Measurements from ENCODE around the gene TMC1. TPM values are rescaled to one million over a fixed set of nuclear protein-coding genes. Genes with fewer than 3 reads are reported as not detected.

TMC1 gene
- total and polyA plus RNA-seq, 10 of the 15 experiments (the other 5 are each of a cell fraction or from before 2014, with no cell fraction given): 0.06 to 0.94 (median 0.40) TPM; not detected in 1

GRCh38 chr9:72618811-72619210, 97.4 kb downstream of the TMC1 start:
- H3K27me3 ChIP-seq (replicated peaks in 1 of 2; ENCODE audit: control insufficient read depth in 2 of 2, insufficient read depth in 2 of 2, low read length in 1 of 2): no peaks in the 10 kb centered on the region; a peak in 1 of 4 replicates
- H3K4me3 ChIP-seq: no peak overlapping the region
- RAD21 ChIA-PET (ENCODE audit: unreplicated experiment): no interaction called here
- SMC1A ChIA-PET (ENCODE audit: uncharacterized antibody, unreplicated experiment): no interaction called here
- BruUV-seq (replicated peaks): no TSS peak
- H3K36me3 ChIP-seq (ENCODE audit: control insufficient read depth in 2 of 2, insufficient read depth in 2 of 2, low read length in 1 of 2): no peaks in the 10 kb centered on the region
- no peak overlapping the region for H3K4me2 ChIP-seq (ENCODE audit: control insufficient read depth, insufficient read depth)
- intact Hi-C loops (cut with micrococcal nuclease; ENCODE audit: unreplicated experiment) (no loop called here), in situ Hi-C loops (cut with MboI) (no loop called here)
- H3K27ac ChIP-seq (ENCODE audit: control insufficient read depth, insufficient read depth): no peak overlapping the region
- no peaks in the 10 kb centered on the region for H3K9me3 ChIP-seq (replicated peaks; ENCODE audit: control insufficient read depth, insufficient read depth, low read length)
- no peak for DNase-seq (ENCODE audit: low read depth, low spot score)
- no peak for TF ChIP-seq HDAC6 (IDR thresholded peaks at IDR 0.05; ENCODE audit: unreplicated experiment)
- CTCF ChIA-PET: no interaction called here
- H3K79me2 ChIP-seq (ENCODE audit: control insufficient read depth, insufficient read depth, low read length): no peaks in the 10 kb centered on the region
- POLR2A ChIA-PET: no interaction called here
- H3K4me1 ChIP-seq (ENCODE audit: control insufficient read depth, insufficient read depth, low read length): no peaks in the 10 kb centered on the region
- FAIRE-seq: no peak
- no peaks in the 10 kb centered on the region for H4K20me1 ChIP-seq (ENCODE audit: control insufficient read depth, insufficient read depth)
- 58% methylated on average over 2 of the region's 2 CpGs for WGBS (ENCODE audit: insufficient coverage, insufficient replicate concordance, low lambda C conversion rate, missing lambda C conversion rate)
- H2AFZ ChIP-seq (ENCODE audit: control insufficient read depth, low read depth, low read length): no peak overlapping the region
- ATAC-seq: no peak
- no peak overlapping the region for H3K9ac ChIP-seq (ENCODE audit: control insufficient read depth, insufficient read depth, low read length)

DNA sequence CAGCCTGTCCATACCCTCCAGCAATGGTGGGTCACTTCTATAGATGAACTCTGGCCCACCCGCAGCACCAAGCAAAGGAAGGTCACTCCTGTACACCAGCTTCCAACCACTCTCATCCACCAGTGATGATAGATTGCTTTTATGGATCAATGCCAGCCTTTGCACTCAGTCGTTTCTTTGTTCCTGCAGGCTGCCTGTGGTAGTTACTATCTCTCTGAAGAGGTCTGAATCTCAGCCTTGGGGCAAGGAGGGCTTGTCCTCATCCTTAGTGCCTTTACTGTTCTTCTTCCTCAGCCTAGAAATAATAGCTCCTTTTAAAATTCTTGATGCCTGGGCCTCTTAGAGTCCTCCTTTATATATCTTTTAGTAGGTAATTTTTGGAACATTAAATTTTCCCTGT, 100.8 kb downstream of the TMC1 start:
- ChIA-PET RAD21 (ENCODE audit: unreplicated experiment) (no interaction called here), SMC1A (ENCODE audit: uncharacterized antibody, unreplicated experiment) (interaction anchor here (1.8 kb wide), 1 partner anchor 341 kb away, joined by 7 read pairs; no protein-coding TSS in a partner anchor), POLR2A (no interaction called here), CTCF (interaction anchor here (1.3 kb wide), 1 partner anchor 343 kb away, joined by 3 read pairs; no protein-coding TSS in a partner anchor)
- Histone ChIP-seq H3K27ac (ENCODE audit: control insufficient read depth, insufficient read depth) (no peak overlapping the region), H2AFZ (ENCODE audit: control insufficient read depth, low read depth, low read length) (no peak overlapping the region), H3K4me2 (ENCODE audit: control insufficient read depth, insufficient read depth) (no peak overlapping the region), H3K4me3 (no peak overlapping the region), H3K27me3 (replicated peaks in 1 of 2; ENCODE audit: control insufficient read depth in 2 of 2, insufficient read depth in 2 of 2, low read length in 1 of 2) (no peaks in the 10 kb centered on the region), H3K36me3 (ENCODE audit: control insufficient read depth in 2 of 2, insufficient read depth in 2 of 2, low read length in 1 of 2) (no peaks in the 10 kb centered on the region), H3K9ac (ENCODE audit: control insufficient read depth, insufficient read depth, low read length) (no peak overlapping the region), H4K20me1 (ENCODE audit: control insufficient read depth, insufficient read depth) (no peaks in the 10 kb centered on the region), H3K79me2 (ENCODE audit: control insufficient read depth, insufficient read depth, low read length) (no peaks in the 10 kb centered on the region), H3K9me3 (replicated peaks; ENCODE audit: control insufficient read depth, insufficient read depth, low read length) (no peaks in the 10 kb centered on the region), H3K4me1 (ENCODE audit: control insufficient read depth, insufficient read depth, low read length) (no peaks in the 10 kb centered on the region)
- ATAC-seq: no peak
- in situ Hi-C loops (cut with MboI) (no loop called here), intact Hi-C loops (cut with micrococcal nuclease; ENCODE audit: unreplicated experiment) (no loop called here)
- no peak for FAIRE-seq
- BruUV-seq (replicated peaks): no TSS peak
- WGBS (ENCODE audit: insufficient coverage, insufficient replicate concordance, low lambda C conversion rate, missing lambda C conversion rate): 19% methylated on average over 2 of the region's 2 CpGs
- DNase-seq (ENCODE audit: low read depth, low spot score): no peak
- TF ChIP-seq MYC (IDR thresholded peaks at IDR 0.05; ENCODE audit: insufficient read depth, insufficient read length, insufficient replicate concordance, low read length, severe bottlenecking) (no peak), POLR2AphosphoS5 (IDR thresholded peaks at IDR 0.05; ENCODE audit: low read length) (no peak), ZNF24 (IDR thresholded peaks at IDR 0.05) (no peak), BCL11A (IDR thresholded peaks at IDR 0.05; ENCODE audit: low read depth, low read length) (no peak), PAX5 (IDR thresholded peaks at IDR 0.05; ENCODE audit: borderline replicate concordance, low read depth, low read length) (no peak), KAT2A (conservative IDR thresholded peaks at IDR 0.05; ENCODE audit: control insufficient read depth, low read depth, low read length) (no peak), ZSCAN29 (IDR thresholded peaks at IDR 0.05) (no peak), ZNF384 (IDR thresholded peaks at IDR 0.05; ENCODE audit: borderline replicate concordance, low read depth, low read length) (no peak), RELA (IDR thresholded peaks at IDR 0.05; ENCODE audit: borderline replicate concordance, partially characterized antibody) (no peak), CHD4 (IDR thresholded peaks at IDR 0.05) (no peak), IRF4 (IDR thresholded peaks at IDR 0.05; ENCODE audit: low read depth, low read length) (no peak), ETV6 (conservative IDR thresholded peaks at IDR 0.05 in 1 of 2, IDR thresholded peaks at IDR 0.05 in 1 of 2; ENCODE audit: borderline replicate concordance in 1 of 2, low read depth in 1 of 2) (no peak), FOXM1 (IDR thresholded peaks at IDR 0.05; ENCODE audit: low read depth, low read length) (no peak)
- TF ChIP-seq, protein P1, sequence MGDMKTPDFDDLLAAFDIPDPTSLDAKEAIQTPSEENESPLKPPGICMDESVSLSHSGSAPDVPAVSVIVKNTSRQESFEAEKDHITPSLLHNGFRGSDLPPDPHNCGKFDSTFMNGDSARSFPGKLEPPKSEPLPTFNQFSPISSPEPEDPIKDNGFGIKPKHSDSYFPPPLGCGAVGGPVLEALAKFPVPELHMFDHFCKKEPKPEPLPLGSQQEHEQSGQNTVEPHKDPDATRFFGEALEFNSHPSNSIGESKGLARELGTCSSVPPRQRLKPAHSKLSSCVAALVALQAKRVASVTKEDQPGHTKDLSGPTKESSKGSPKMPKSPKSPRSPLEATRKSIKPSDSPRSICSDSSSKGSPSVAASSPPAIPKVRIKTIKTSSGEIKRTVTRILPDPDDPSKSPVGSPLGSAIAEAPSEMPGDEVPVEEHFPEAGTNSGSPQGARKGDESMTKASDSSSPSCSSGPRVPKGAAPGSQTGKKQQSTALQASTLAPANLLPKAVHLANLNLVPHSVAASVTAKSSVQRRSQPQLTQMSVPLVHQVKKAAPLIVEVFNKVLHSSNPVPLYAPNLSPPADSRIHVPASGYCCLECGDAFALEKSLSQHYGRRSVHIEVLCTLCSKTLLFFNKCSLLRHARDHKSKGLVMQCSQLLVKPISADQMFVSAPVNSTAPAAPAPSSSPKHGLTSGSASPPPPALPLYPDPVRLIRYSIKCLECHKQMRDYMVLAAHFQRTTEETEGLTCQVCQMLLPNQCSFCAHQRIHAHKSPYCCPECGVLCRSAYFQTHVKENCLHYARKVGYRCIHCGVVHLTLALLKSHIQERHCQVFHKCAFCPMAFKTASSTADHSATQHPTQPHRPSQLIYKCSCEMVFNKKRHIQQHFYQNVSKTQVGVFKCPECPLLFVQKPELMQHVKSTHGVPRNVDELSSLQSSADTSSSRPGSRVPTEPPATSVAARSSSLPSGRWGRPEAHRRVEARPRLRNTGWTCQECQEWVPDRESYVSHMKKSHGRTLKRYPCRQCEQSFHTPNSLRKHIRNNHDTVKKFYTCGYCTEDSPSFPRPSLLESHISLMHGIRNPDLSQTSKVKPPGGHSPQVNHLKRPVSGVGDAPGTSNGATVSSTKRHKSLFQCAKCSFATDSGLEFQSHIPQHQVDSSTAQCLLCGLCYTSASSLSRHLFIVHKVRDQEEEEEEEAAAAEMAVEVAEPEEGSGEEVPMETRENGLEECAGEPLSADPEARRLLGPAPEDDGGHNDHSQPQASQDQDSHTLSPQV (IDR thresholded peaks at IDR 0.05): no peak

Data from GM12878 (cell line).